ENCODE results near the gene RMDN3. TPM values are rescaled to one million over a fixed set of nuclear protein-coding genes. Genes with fewer than 3 reads are reported as not detected.

RMDN3 gene
- total RNA-seq, 4 donors from 2014 or later: 24.2 to 37.2 (median 32.8) TPM

GRCh38 chr15:40766906-40767837 is 12.1 kb upstream of the RMDN3 start:
- no peak for TF ChIP-seq CTCF (IDR thresholded peaks at IDR 0.05)
- TF ChIP-seq POLR2A (IDR thresholded peaks at IDR 0.05): no peak
- TF ChIP-seq POLR2AphosphoS5 (IDR thresholded peaks at IDR 0.05): no peak
- TF ChIP-seq EP300 (IDR thresholded peaks at IDR 0.05): no peak
- Histone ChIP-seq H3K4me1 (peaks cover 0 to 62% (median 19%) of the 10 kb centered on the region in 3 donors), H3K27ac (peak overlapping the region in 1 of 4 donors; percentile 80), H3K9me3 (no peaks in the 10 kb centered on the region), H3K4me3 (no peak overlapping the region), H3K27me3 (no peaks in the 10 kb centered on the region), H3K36me3 (peaks cover 0 to 52% of the 10 kb centered on the region in 2 donors)
- ATAC-seq: no peak
- WGBS, 2 donors (ENCODE audit: low coverage in 1 of 2): 50 to 86% methylated on average over 1 to 14 of the region's 32 CpGs

GRCh38 chr15:40766194-40766815 is 11.3 kb upstream of the RMDN3 start:
- no peaks in the 10 kb centered on the region for H3K27me3 ChIP-seq
- ATAC-seq: no peak
- H3K4me3 ChIP-seq: no peak overlapping the region
- H3K9me3 ChIP-seq: no peaks in the 10 kb centered on the region
- H3K36me3 ChIP-seq: peaks cover 0 to 44% of the 10 kb centered on the region in 2 donors
- WGBS, 2 donors (ENCODE audit: low coverage in 1 of 2): 90 to 100% methylated on average over 1 to 2 of the region's 7 CpGs
- TF ChIP-seq CTCF (IDR thresholded peaks at IDR 0.05) (no peak), EP300 (IDR thresholded peaks at IDR 0.05) (no peak), POLR2A (IDR thresholded peaks at IDR 0.05) (no peak), POLR2AphosphoS5 (IDR thresholded peaks at IDR 0.05) (no peak)
- peak overlapping the region in 2 of 4 donors; percentile 80 to 82 for H3K27ac ChIP-seq
- H3K4me1 ChIP-seq: peaks cover 0 to 62% (median 19%) of the 10 kb centered on the region in 3 donors

GRCh38 chr15:40764629-40765103 is 9.6 kb upstream of the RMDN3 start:
- ATAC-seq: no peak
- WGBS, 2 donors (ENCODE audit: low coverage in 1 of 2): 30 to 40% methylated on average over 1 to 6 of the region's 8 CpGs
- TF ChIP-seq CTCF (IDR thresholded peaks at IDR 0.05) (no peak), EP300 (IDR thresholded peaks at IDR 0.05) (no peak), POLR2AphosphoS5 (IDR thresholded peaks at IDR 0.05) (no peak), POLR2A (IDR thresholded peaks at IDR 0.05) (no peak)
- Histone ChIP-seq H3K36me3 (peaks cover 0 to 27% of the 10 kb centered on the region in 2 donors), H3K27me3 (no peaks in the 10 kb centered on the region), H3K9me3 (no peaks in the 10 kb centered on the region), H3K4me3 (peak overlapping the region; percentile 40 to 61), H3K4me1 (peaks cover 0 to 52% (median 19%) of the 10 kb centered on the region in 3 donors), H3K27ac (peak overlapping the region; percentile 10 to 85 (median 81))

- peaks cover 0 to 21% of the 10 kb centered on the region in 2 donors for H3K36me3 ChIP-seq
- H3K27me3 ChIP-seq: no peaks in the 10 kb centered on the region
- WGBS, 2 donors (ENCODE audit: low coverage in 1 of 2): 0% methylated on average over 1 of the region's 75 CpGs; no CpG with 5 or more reads in 1 of the 2 donors
- no peaks in the 10 kb centered on the region for H3K9me3 ChIP-seq
- peak within 1 kb of the TSS; percentile 10 to 85 (median 81) for H3K27ac ChIP-seq
- TF ChIP-seq CTCF (IDR thresholded peaks at IDR 0.05) (peak in 3 of 4 experiments; percentile 40 to 48 (median 44)), POLR2A (IDR thresholded peaks at IDR 0.05) (peak; percentile 3 to 31), EP300 (IDR thresholded peaks at IDR 0.05) (no peak)
- H3K4me3 ChIP-seq: peak within 1 kb of the TSS; percentile 40 to 61
- H3K4me1 ChIP-seq: peaks cover 0 to 46% (median 19%) of the 10 kb centered on the region in 3 donors
- peak; percentile 84 for ATAC-seq
These were observed 9.0 kb upstream of the RMDN3 start, which contains the start of gene GCHFR for GRCh38 chr15:40763801-40764628. TSS of gene GCHFR (plus strand) at chr15:40764068. CDS start at chr15:40764181, 113 bp downstream.
